HEK293 (cell line): ENCODE data around the gene KRT12.

Experiments
- BCL6B ChIP-seq: fragments of 450-650 bp; formaldehyde crosslinking; IDR thresholded peaks from 2 replicates; pipeline ENCODE4 v1.5.1; 2017; ENCODE audit warnings: missing biosample characterization, missing genetic modification characterization
- HOXD13 ChIP-seq: sonication (generic); formaldehyde crosslinking; IDR thresholded peaks from 2 replicates; pipeline ENCODE4 v1.8.0; 2022; ENCODE audit warnings: missing genetic modification reagents, borderline replicate concordance
- KLF8 ChIP-seq: fragments of 450-650 bp; formaldehyde crosslinking; IDR thresholded peaks from 2 replicates; pipeline ENCODE4 v1.5.1; 2016; ENCODE audit warnings: missing biosample characterization, missing genetic modification characterization
- MZF1 ChIP-seq: fragments of 450-650 bp; formaldehyde crosslinking; IDR thresholded peaks from 2 replicates; pipeline ENCODE4 v1.5.1; 2017; ENCODE audit warnings: missing biosample characterization, missing genetic modification characterization, borderline replicate concordance
- PRDM2 ChIP-seq: fragments of 450-650 bp; formaldehyde crosslinking; IDR thresholded peaks from 2 replicates; pipeline ENCODE4 v1.5.1; 2016; ENCODE audit warnings: missing biosample characterization, missing genetic modification characterization, borderline replicate concordance
- ZBTB8A ChIP-seq: fragments of 450-650 bp; formaldehyde crosslinking; IDR thresholded peaks from 2 replicates; pipeline ENCODE4 v1.5.1; 2016; ENCODE audit warnings: missing biosample characterization, missing genetic modification characterization
- ZNF140 ChIP-seq: fragments of 450-650 bp; formaldehyde crosslinking; IDR thresholded peaks from 2 replicates; pipeline ENCODE4 v1.5.1; 2016; ENCODE audit warnings: missing biosample characterization, missing genetic modification characterization
- ZNF157 ChIP-seq: fragments of 450-650 bp; formaldehyde crosslinking; IDR thresholded peaks from 2 replicates; pipeline ENCODE4 v1.5.1; 2016; ENCODE audit warnings: missing biosample characterization, missing genetic modification characterization
- ZNF221 ChIP-seq: fragments of 450-650 bp; formaldehyde crosslinking; IDR thresholded peaks from 2 replicates; pipeline ENCODE4 v1.5.1; 2017; ENCODE audit warnings: missing biosample characterization, missing genetic modification characterization, borderline replicate concordance
- ZNF26 ChIP-seq: fragments of 450-650 bp; formaldehyde crosslinking; IDR thresholded peaks from 2 replicates; pipeline ENCODE4 v1.5.1; 2016; ENCODE audit warnings: missing biosample characterization, missing genetic modification characterization
- ZNF341 ChIP-seq: fragments of 450-650 bp; formaldehyde crosslinking; IDR thresholded peaks from 2 replicates; pipeline ENCODE4; 2016; ENCODE audit warnings: low read depth, missing biosample characterization, missing genetic modification characterization
- ZNF423 ChIP-seq: fragments of 450-650 bp; formaldehyde crosslinking; IDR thresholded peaks from 2 replicates; pipeline ENCODE4 v1.5.1; 2016; ENCODE audit warnings: missing biosample characterization, missing genetic modification characterization
- ZNF514 ChIP-seq: fragments of 450-650 bp; formaldehyde crosslinking; IDR thresholded peaks from 2 replicates; pipeline ENCODE4 v1.5.1; 2016; ENCODE audit warnings: missing biosample characterization, missing genetic modification characterization
- ZNF518A ChIP-seq: fragments of 450-650 bp; formaldehyde crosslinking; conservative IDR thresholded peaks from 2 replicates; pipeline ENCODE4 v1.5.1; 2016; ENCODE audit warnings: low read depth, missing biosample characterization, missing genetic modification characterization
- ZNF529 ChIP-seq: fragments of 450-650 bp; formaldehyde crosslinking; IDR thresholded peaks from 2 replicates; pipeline ENCODE4 v1.5.1; 2017; ENCODE audit warnings: missing genetic modification characterization, missing biosample characterization; ENCODE audit not compliant: insufficient replicate concordance
- ZNF548 ChIP-seq: fragments of 450-650 bp; formaldehyde crosslinking; IDR thresholded peaks from 2 replicates; pipeline ENCODE4 v1.5.1; 2016; ENCODE audit warnings: missing biosample characterization, missing genetic modification characterization
- ZNF549 ChIP-seq: fragments of 450-650 bp; IDR thresholded peaks from 2 replicates; pipeline ENCODE4 v1.5.1; 2018; ENCODE audit warnings: missing biosample characterization, missing genetic modification characterization, mild to moderate bottlenecking, inconsistent platforms, moderate library complexity
- ZNF623 ChIP-seq: fragments of 450-650 bp; formaldehyde crosslinking; IDR thresholded peaks from 2 replicates; pipeline ENCODE4 v1.5.1; 2016; ENCODE audit warnings: missing biosample characterization, missing genetic modification characterization
- ZNF624 ChIP-seq: fragments of 450-650 bp; formaldehyde crosslinking; IDR thresholded peaks from 2 replicates; pipeline ENCODE4 v1.5.1; 2017; ENCODE audit warnings: missing biosample characterization, missing genetic modification characterization
- ZNF660 ChIP-seq: fragments of 450-650 bp; IDR thresholded peaks from 2 replicates; pipeline ENCODE4 v1.5.1; 2018; ENCODE audit warnings: missing biosample characterization, mild to moderate bottlenecking, missing genetic modification characterization
- ZNF707 ChIP-seq: fragments of 450-650 bp; formaldehyde crosslinking; IDR thresholded peaks from 2 replicates; pipeline ENCODE4 v1.5.1; 2016; ENCODE audit warnings: missing biosample characterization, missing genetic modification characterization
- ZNF776 ChIP-seq: fragments of 450-650 bp; formaldehyde crosslinking; IDR thresholded peaks from 2 replicates; pipeline ENCODE4 v1.5.0; 2017; ENCODE audit warnings: missing biosample characterization, missing genetic modification characterization, borderline replicate concordance
- ZNF837 ChIP-seq: fragments of 450-650 bp; formaldehyde crosslinking; IDR thresholded peaks from 2 replicates; pipeline ENCODE4 v1.5.1; 2016; ENCODE audit warnings: missing biosample characterization, missing genetic modification characterization
- ZSCAN23 ChIP-seq: fragments of 450-650 bp; formaldehyde crosslinking; IDR thresholded peaks from 2 replicates; pipeline ENCODE4 v1.5.1; 2016; ENCODE audit warnings: missing biosample characterization, missing genetic modification characterization
- TF ChIP-seq, protein P1 (sequence below): fragments of 450-650 bp; formaldehyde crosslinking; IDR thresholded peaks from 2 replicates; pipeline ENCODE4 v1.5.1; 2016; ENCODE audit warnings: missing biosample characterization, missing genetic modification characterization

KRT12 gene

DNA sequence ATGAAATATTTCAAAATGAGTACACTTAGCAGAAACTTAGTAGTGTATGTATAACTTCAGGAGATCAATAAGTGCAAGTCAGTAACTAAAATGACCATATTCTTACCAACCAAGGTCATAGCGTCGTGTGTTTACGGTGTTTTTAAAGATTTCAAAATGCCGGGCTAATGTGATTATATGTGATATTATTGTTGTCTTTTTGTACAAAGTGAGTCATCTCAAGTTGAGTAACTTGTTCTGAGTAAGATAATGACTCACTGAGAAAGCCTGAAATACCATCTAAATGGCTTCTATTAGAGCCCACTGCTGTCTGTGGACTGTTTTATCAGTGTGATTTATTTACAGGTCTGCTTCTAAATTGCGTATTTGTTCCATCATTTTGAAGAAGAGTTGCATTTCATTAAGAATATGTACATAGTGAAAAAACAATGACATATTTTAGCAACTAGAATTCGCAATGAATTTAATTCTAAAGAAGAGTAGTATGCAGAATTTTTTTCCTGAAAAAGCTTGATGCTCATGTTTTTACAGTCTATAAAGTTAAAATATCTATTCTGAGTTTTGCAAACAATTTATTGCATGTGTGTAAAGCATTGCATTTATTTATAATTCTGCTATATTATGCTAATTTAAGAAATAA lies 12.7 kb downstream of the KRT12 start (continued):
- TF ChIP-seq ZNF660 (tag by site-specific recombination) (peak; percentile 80), ZNF423 (tag by site-specific recombination) (no peak), ZNF26 (tag by site-specific recombination) (no peak), ZNF529 (tag by site-specific recombination) (no peak), ZNF548 (tag by site-specific recombination) (no peak), ZNF624 (tag by site-specific recombination) (no peak), PRDM2 (tag by site-specific recombination) (no peak), HOXD13 (CRISPR knock-in tag) (no peak), ZNF518A (peak; percentile 51), ZNF341 (tag by site-specific recombination) (no peak), ZNF707 (tag by site-specific recombination) (no peak), ZBTB8A (tag by site-specific recombination) (no peak), BCL6B (tag by site-specific recombination) (no peak), MZF1 (no peak), ZNF623 (tag by site-specific recombination) (no peak), ZNF221 (tag by site-specific recombination) (no peak), ZNF549 (tag by site-specific recombination) (no peak), KLF8 (tag by site-specific recombination) (peak; percentile 57; the same call in 1 of the 2 replicates), ZNF514 (tag by site-specific recombination) (no peak), ZNF157 (no peak), ZNF140 (tag by site-specific recombination) (no peak), ZSCAN23 (tag by site-specific recombination) (peak; percentile 69), ZNF776 (no peak), ZNF837 (tag by site-specific recombination) (no peak)
- TF ChIP-seq, protein P1, sequence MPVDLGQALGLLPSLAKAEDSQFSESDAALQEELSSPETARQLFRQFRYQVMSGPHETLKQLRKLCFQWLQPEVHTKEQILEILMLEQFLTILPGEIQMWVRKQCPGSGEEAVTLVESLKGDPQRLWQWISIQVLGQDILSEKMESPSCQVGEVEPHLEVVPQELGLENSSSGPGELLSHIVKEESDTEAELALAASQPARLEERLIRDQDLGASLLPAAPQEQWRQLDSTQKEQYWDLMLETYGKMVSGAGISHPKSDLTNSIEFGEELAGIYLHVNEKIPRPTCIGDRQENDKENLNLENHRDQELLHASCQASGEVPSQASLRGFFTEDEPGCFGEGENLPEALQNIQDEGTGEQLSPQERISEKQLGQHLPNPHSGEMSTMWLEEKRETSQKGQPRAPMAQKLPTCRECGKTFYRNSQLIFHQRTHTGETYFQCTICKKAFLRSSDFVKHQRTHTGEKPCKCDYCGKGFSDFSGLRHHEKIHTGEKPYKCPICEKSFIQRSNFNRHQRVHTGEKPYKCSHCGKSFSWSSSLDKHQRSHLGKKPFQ (tag by site-specific recombination), result no peak
